DOHH2 (cell line): ENCODE measurements around the gene IMMP2L.

ENCODE experiments used
- H3F3A ChIP-seq: fragments of 200-600 bp; sonication (generic), shearing (Covaris generic); 2 replicates; pipeline ENCODE4 v1.6.0; 2016; ENCODE audit warnings: antibody characterized with exemption, mild to moderate bottlenecking; ENCODE audit not compliant: control insufficient read depth, insufficient read depth
- H3K27ac ChIP-seq: fragments of 200-600 bp; sonication (generic); 2 replicates; pipeline ENCODE4 v1.5.1; 2014; ENCODE audit warnings: low read depth, mild to moderate bottlenecking, low read length, moderate library complexity
- H3K27me3 ChIP-seq: fragments of 200-600 bp; sonication (generic); 2 replicates; pipeline ENCODE4 v1.6.1; 2014; ENCODE audit warnings: mild to moderate bottlenecking, low read length, mixed read lengths; ENCODE audit not compliant: control insufficient read depth
- H3K36me3 ChIP-seq: fragments of 200-600 bp; sonication (generic); 2 replicates; pipeline ENCODE4 v1.6.1; 2014; ENCODE audit warnings: mild to moderate bottlenecking, low read length, moderate library complexity, mixed read lengths; ENCODE audit not compliant: control insufficient read depth
- H3K4me1 ChIP-seq: fragments of 200-600 bp; sonication (generic); 2 replicates; pipeline ENCODE4 v1.6.1; 2014; ENCODE audit warnings: mild to moderate bottlenecking, low read length, mixed read lengths; ENCODE audit not compliant: control insufficient read depth
- H3K4me2 ChIP-seq: fragments of 200-600 bp; sonication (generic); 2 replicates; pipeline ENCODE4 v1.6.0; 2014; ENCODE audit warnings: mild to moderate bottlenecking, low read length, moderate library complexity
- H3K4me3 ChIP-seq: fragments of 200-600 bp; sonication (generic); 2 replicates; pipeline ENCODE4 v1.5.1; 2014; ENCODE audit warnings: mild to moderate bottlenecking, low read length, mixed read lengths
- H3K79me2 ChIP-seq: fragments of 200-600 bp; sonication (generic); 2 replicates; pipeline ENCODE4 v1.6.1; 2014; ENCODE audit warnings: mild to moderate bottlenecking, low read length, mixed read lengths; ENCODE audit not compliant: control insufficient read depth
- H3K9me2 ChIP-seq: fragments of 200-600 bp; sonication (generic); replicated peaks from 2 replicates; pipeline ENCODE4 v1.6.1; 2014; ENCODE audit warnings: mild to moderate bottlenecking, low read length, mixed read lengths; ENCODE audit not compliant: control insufficient read depth
- H3K9me3 ChIP-seq: fragments of 200-600 bp; sonication (generic); 2 replicates; pipeline ENCODE4 v1.6.1; 2014; ENCODE audit warnings: antibody characterized with exemption, low read length, mixed read lengths; ENCODE audit not compliant: control insufficient read depth, insufficient read depth
- H4K20me1 ChIP-seq: fragments of 200-600 bp; sonication (generic); 2 replicates; pipeline ENCODE4 v1.6.0; 2014; ENCODE audit warnings: low read depth, mild to moderate bottlenecking, antibody characterized with exemption, low read length, moderate library complexity; ENCODE audit not compliant: control insufficient read depth, insufficient read depth
- CTCF ChIP-seq: fragments of 200-600 bp; sonication (generic); IDR thresholded peaks from one replicate; pipeline ENCODE4 v1.5.1; 2014; ENCODE audit warnings: antibody characterized with exemption, mild to moderate bottlenecking, low read depth, low read length; ENCODE audit not compliant: poor library complexity, severe bottlenecking
- EZH2phosphoT487 ChIP-seq: fragments of 200-600 bp; sonication (generic); IDR thresholded peaks from 2 replicates; pipeline ENCODE4 v1.6.1; 2017; ENCODE audit warnings: borderline replicate concordance, mild to moderate bottlenecking, antibody characterized with exemption, low read length, moderate library complexity, mixed read lengths

IMMP2L gene

GRCh38 chr7:111530356-111530668 is 32.0 kb downstream of the IMMP2L start:
- Histone ChIP-seq H3K36me3 (no peaks in the 10 kb centered on the region), H3K27ac (no peak overlapping the region), H3K9me2 (no peaks in the 10 kb centered on the region), H4K20me1 (no peaks in the 10 kb centered on the region), H3K27me3 (no peaks in the 10 kb centered on the region), H3K9me3 (no peaks in the 10 kb centered on the region), H3K4me3 (no peak overlapping the region), H3F3A (no peaks in the 10 kb centered on the region; the same call in 1 of the 2 replicates), H3K79me2 (peaks cover 2% of the 10 kb centered on the region; the same call in 1 of the 2 replicates), H3K4me1 (peaks cover 32% of the 10 kb centered on the region), H3K4me2 (no peak overlapping the region)
- TF ChIP-seq CTCF (no peak), EZH2phosphoT487 (no peak)

- peaks cover 2% of the 10 kb centered on the region; the same call in 1 of the 2 replicates for H3K79me2 ChIP-seq
- no peaks in the 10 kb centered on the region for H3K36me3 ChIP-seq
- H3K4me3 ChIP-seq, result no peak overlapping the region
- H3K9me3 ChIP-seq, result no peaks in the 10 kb centered on the region
- no peak overlapping the region for H3K27ac ChIP-seq
- TF ChIP-seq CTCF (no peak), EZH2phosphoT487 (no peak)
- peaks cover 26% of the 10 kb centered on the region for H3K4me1 ChIP-seq
- H3K9me2 ChIP-seq, result no peaks in the 10 kb centered on the region
- H3F3A ChIP-seq, result no peaks in the 10 kb centered on the region; the same call in 1 of the 2 replicates
- H3K27me3 ChIP-seq, result no peaks in the 10 kb centered on the region
- no peaks in the 10 kb centered on the region for H4K20me1 ChIP-seq
- H3K4me2 ChIP-seq, result no peak overlapping the region
Observed at GRCh38 chr7:111529507-111530355, 32.6 kb downstream of the IMMP2L start.

GRCh38 chr7:111528331-111528730 is 34.0 kb downstream of the IMMP2L start:
- Histone ChIP-seq H3F3A (no peaks in the 10 kb centered on the region; the same call in 1 of the 2 replicates), H3K27ac (no peak overlapping the region), H3K9me2 (no peaks in the 10 kb centered on the region), H3K4me1 (peaks cover 26% of the 10 kb centered on the region), H3K27me3 (no peaks in the 10 kb centered on the region), H3K36me3 (no peaks in the 10 kb centered on the region), H3K4me2 (peak overlapping the region; percentile 49; the same call in 1 of the 2 replicates), H3K79me2 (peaks cover 2% of the 10 kb centered on the region; the same call in 1 of the 2 replicates), H4K20me1 (no peaks in the 10 kb centered on the region), H3K4me3 (no peak overlapping the region), H3K9me3 (no peaks in the 10 kb centered on the region)
- no peak for TF ChIP-seq EZH2phosphoT487
- TF ChIP-seq CTCF, result no peak
